DND-41 (cell line): Measurements from ENCODE around the gene SMAD6.

Source experiments
- EZH2 ChIP-seq: IDR thresholded peaks from 3 replicates; pipeline ENCODE4 v1.6.1; 2012; ENCODE audit warnings: borderline replicate concordance, low read depth, mild to moderate bottlenecking, moderate library complexity, low read length, inconsistent platforms; ENCODE audit not compliant: severe bottlenecking
- TF ChIP-seq, protein P1 (sequence below): IDR thresholded peaks from 2 replicates; pipeline ENCODE4 v1.5.1; 2012; ENCODE audit warnings: borderline replicate concordance, low read length, moderate library complexity, mild to moderate bottlenecking; ENCODE audit not compliant: poor library complexity, severe bottlenecking; ENCODE audit errors: extremely low read depth

DNA sequence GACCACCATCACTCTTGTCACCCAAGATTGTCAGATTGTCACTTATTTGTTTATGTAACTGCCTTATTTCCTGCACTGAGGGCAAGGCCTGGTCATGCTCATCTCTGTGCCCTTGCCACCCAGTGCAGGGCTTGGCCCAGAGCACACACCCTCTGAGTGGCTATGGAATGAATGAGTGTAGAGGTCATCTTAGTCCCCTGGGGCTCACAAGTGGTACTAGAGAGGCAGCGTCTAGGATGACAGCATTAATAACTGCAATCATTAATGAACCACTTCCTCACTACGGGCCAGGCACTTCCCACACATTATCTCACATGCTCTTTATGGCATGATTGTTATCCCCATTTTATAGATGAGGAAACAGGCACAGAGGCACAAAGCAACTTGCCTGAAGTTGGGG is 117.0 kb downstream of the SMAD6 start:
- TF ChIP-seq, protein P1, sequence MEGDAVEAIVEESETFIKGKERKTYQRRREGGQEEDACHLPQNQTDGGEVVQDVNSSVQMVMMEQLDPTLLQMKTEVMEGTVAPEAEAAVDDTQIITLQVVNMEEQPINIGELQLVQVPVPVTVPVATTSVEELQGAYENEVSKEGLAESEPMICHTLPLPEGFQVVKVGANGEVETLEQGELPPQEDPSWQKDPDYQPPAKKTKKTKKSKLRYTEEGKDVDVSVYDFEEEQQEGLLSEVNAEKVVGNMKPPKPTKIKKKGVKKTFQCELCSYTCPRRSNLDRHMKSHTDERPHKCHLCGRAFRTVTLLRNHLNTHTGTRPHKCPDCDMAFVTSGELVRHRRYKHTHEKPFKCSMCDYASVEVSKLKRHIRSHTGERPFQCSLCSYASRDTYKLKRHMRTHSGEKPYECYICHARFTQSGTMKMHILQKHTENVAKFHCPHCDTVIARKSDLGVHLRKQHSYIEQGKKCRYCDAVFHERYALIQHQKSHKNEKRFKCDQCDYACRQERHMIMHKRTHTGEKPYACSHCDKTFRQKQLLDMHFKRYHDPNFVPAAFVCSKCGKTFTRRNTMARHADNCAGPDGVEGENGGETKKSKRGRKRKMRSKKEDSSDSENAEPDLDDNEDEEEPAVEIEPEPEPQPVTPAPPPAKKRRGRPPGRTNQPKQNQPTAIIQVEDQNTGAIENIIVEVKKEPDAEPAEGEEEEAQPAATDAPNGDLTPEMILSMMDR: no peak
- TF ChIP-seq EZH2: no peak
